IMR-90 (cell line): ENCODE results near the gene CSNK2A2.

ENCODE experiments used
- BHLHE40 ChIP-seq: fragments of 150-350 bp; IDR thresholded peaks from 2 replicates; pipeline ENCODE4 v1.6.1; 2016; ENCODE audit warnings: mild to moderate bottlenecking, low read depth, low read length
- CHD1 ChIP-seq: IDR thresholded peaks from 2 replicates; pipeline ENCODE4 v1.6.1; 2012; ENCODE audit warnings: low read depth, low read length, improper control_type of control experiment
- CTCF ChIP-seq: conservative IDR thresholded peaks from 2 replicates; pipeline ENCODE4 v1.5.1; 2012; ENCODE audit warnings: mild to moderate bottlenecking, low read depth, low read length, improper control_type of control experiment
- ELK1 ChIP-seq: fragments of 150-350 bp; IDR thresholded peaks from 2 replicates; pipeline ENCODE4 v1.6.1; 2016; ENCODE audit warnings: low read depth, mild to moderate bottlenecking, low read length, moderate library complexity, borderline replicate concordance
- MAZ ChIP-seq: IDR thresholded peaks from 2 replicates; pipeline ENCODE4 v1.6.1; 2012; ENCODE audit warnings: low read depth, mild to moderate bottlenecking, low read length, improper control_type of control experiment, moderate library complexity, borderline replicate concordance
- MXI1 ChIP-seq: IDR thresholded peaks from 2 replicates; pipeline ENCODE4 v1.6.1; 2012; ENCODE audit warnings: low read depth, mild to moderate bottlenecking, low read length, moderate library complexity, borderline replicate concordance
- NFE2L2 ChIP-seq: fragments of 150-350 bp; IDR thresholded peaks from 2 replicates; pipeline ENCODE4 v1.6.1; 2016; ENCODE audit warnings: low read depth, mild to moderate bottlenecking, low read length
- POLR2A ChIP-seq: IDR thresholded peaks from 2 replicates; pipeline ENCODE4 v1.6.1; 2012; ENCODE audit warnings: mild to moderate bottlenecking, low read depth, low read length
- RAD21 ChIP-seq: IDR thresholded peaks from 2 replicates; pipeline ENCODE4 v1.6.1; 2012; ENCODE audit warnings: low read length, improper control_type of control experiment
- RCOR1 ChIP-seq: IDR thresholded peaks from 2 replicates; pipeline ENCODE4 v1.6.1; 2012; ENCODE audit warnings: mild to moderate bottlenecking, low read length, improper control_type of control experiment; ENCODE audit not compliant: insufficient replicate concordance
- RFX5 ChIP-seq: IDR thresholded peaks from 2 replicates; pipeline ENCODE4 v1.8.0; 2012; ENCODE audit warnings: low read depth, mild to moderate bottlenecking, low read length, moderate library complexity
- SMC3 ChIP-seq: fragments of 150-350 bp; IDR thresholded peaks from 2 replicates; pipeline ENCODE4 v1.6.1; 2016; ENCODE audit warnings: low read depth, mild to moderate bottlenecking, antibody characterized with exemption, low read length, moderate library complexity
- USF2 ChIP-seq: fragments of 150-350 bp; IDR thresholded peaks from 2 replicates; pipeline ENCODE4 v1.6.1; 2017; ENCODE audit warnings: mild to moderate bottlenecking, antibody characterized with exemption, low read length, low read depth

DNA sequence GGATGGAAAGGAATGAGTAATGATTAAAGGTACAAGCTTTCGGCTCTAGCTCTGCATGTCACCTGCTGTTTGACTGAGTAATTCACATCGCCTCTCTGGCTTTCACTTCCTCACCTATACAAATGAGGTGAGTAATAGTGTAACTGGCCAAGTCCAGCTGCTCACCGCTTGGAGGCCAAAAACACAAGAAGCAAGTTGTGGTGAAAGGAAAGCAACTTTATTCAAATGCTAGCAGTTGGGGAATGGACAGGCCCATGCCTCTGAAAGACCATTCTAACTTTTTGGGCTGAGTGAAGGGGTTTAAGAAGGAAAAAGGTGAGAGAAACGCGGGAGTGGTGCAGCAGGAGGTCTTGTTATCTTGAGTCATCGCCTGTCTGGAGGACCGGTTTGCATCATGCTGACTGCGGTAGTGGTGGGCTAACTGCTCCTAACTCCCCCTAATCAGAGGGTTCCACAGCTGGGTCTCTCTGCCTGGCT is 45.7 kb upstream of the CSNK2A2 start:
- TF ChIP-seq CTCF (no peak), POLR2A (no peak), NFE2L2 (no peak), RAD21 (no peak), RCOR1 (no peak), SMC3 (no peak), MAZ (no peak), USF2 (no peak), MXI1 (no peak), ELK1 (no peak), CHD1 (no peak), BHLHE40 (no peak), RFX5 (no peak)
